HCT116 (cell line): Measurements from ENCODE around the gene EXOC4.
A peak's percentile ranks its signal among the peaks of the same experiment; 100 is the strongest.

Experiments
- CEBPB ChIP-seq: IDR thresholded peaks from 2 replicates; pipeline ENCODE4 v1.6.1; 2012; ENCODE audit warnings: low read depth
- CTCF ChIP-seq, 3 experiments: fragments of 200-600 bp in 1 of 3; sonication (generic) in 1 of 3; IDR thresholded peaks in 2 of 3; conservative IDR thresholded peaks in 1 of 3; 2 replicates each; pipeline ENCODE4 v1.5.1; 2012 to 2017; ENCODE audit warnings: low read depth in 2 of 3, low read length in 2 of 3, antibody characterized with exemption in 1 of 3, borderline replicate concordance in 1 of 3, control low read depth in 1 of 3, mild to moderate bottlenecking in 1 of 3, mixed read lengths in 1 of 3, mixed run types in 1 of 3, moderate library complexity in 1 of 3; ENCODE audit not compliant: insufficient read depth in 1 of 3
- EZH2 ChIP-seq: fragments of 200-600 bp; sonication (generic); IDR thresholded peaks from 2 replicates; pipeline ENCODE4 v1.6.1; 2017; ENCODE audit warnings: antibody characterized with exemption, mixed run types
- POLR2A ChIP-seq: IDR thresholded peaks from 2 replicates; pipeline ENCODE4 v1.7.0; 2011; ENCODE audit warnings: borderline replicate concordance; ENCODE audit not compliant: insufficient read depth, insufficient read length; ENCODE audit errors: extremely low read depth
- POLR2AphosphoS5 ChIP-seq: IDR thresholded peaks from 2 replicates; pipeline ENCODE4 v1.6.1; 2011; ENCODE audit warnings: mild to moderate bottlenecking, low read depth, low read length, moderate library complexity
- SP1 ChIP-seq: IDR thresholded peaks from 2 replicates; pipeline ENCODE4 v1.6.1; 2012; ENCODE audit warnings: low read depth
- TCF7L2 ChIP-seq: IDR thresholded peaks from 2 replicates; pipeline ENCODE4 v1.7.0; 2011; ENCODE audit warnings: borderline replicate concordance, inconsistent platforms; ENCODE audit not compliant: insufficient read depth, insufficient read length; ENCODE audit errors: extremely low read depth
- YY1 ChIP-seq: IDR thresholded peaks from 2 replicates; pipeline ENCODE4 v1.6.1; 2011; ENCODE audit warnings: low read length, low read depth, moderate library complexity, mild to moderate bottlenecking; ENCODE audit not compliant: insufficient replicate concordance; ENCODE audit errors: extremely low read depth
- ZNF274 ChIP-seq: fragments of 200-500 bp; sonication (Bioruptor generic); IDR thresholded peaks from 2 replicates; pipeline ENCODE4 v1.6.1; 2014; ENCODE audit warnings: mild to moderate bottlenecking, low read depth, low read length, inconsistent platforms

DNA sequence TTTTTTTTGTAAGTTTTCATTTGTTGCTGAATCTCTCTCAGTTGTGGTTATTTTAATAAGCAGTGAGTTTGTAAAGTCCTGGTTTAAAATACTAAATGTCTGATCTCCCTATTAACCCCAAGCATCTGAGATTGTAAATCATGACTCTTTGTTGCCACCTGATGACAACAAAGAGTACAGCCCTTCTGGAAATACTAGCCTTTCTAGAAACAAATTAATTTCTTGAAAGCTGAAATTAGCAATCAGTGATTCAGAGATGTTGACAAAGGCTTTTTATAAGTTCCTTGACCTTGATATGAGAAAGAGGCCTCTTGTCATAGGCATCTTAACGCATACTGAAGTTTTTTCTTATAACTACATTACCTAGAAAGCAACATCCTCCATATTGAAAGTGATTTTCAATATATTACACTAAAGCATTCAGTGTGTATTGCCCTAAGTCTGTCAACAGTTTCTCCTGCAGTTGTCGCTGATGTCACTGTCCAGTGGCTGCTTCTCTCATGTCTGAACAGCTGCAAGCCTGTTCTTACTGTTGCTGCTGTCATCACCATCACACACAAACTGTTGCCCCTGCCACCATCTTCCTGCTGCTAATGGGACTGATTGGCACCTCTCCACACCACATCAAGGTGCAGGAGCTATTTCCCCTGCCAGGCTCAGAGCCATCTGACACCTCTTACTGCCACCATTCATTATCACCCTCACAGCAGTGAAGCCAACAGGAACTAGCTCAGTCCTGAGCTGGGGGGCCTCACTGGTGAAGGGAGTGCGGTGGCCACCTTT is 779.1 kb downstream of the EXOC4 start:
- TF ChIP-seq POLR2A (no peak), EZH2 (no peak), CTCF (IDR thresholded peaks at IDR 0.05 in 2 of 3, conservative IDR thresholded peaks at IDR 0.05 in 1 of 3; ENCODE audit: borderline replicate concordance in 1 of 3, insufficient read depth in 1 of 3, low read depth in 2 of 3, low read length in 2 of 3) (peak in 2 of 3 experiments; percentile 8 to 34; a peak in 2 of 6 replicates), TCF7L2 (peak; percentile 81), YY1 (no peak), POLR2AphosphoS5 (no peak), ZNF274 (no peak), CEBPB (no peak), SP1 (no peak)
